HUES64 (cell line): Measurements from ENCODE around the gene COQ8B.

Experiments
- H3K27ac ChIP-seq: 2 replicates; pipeline ENCODE4 v1.7.0; 2013; ENCODE audit warnings: low read depth, low read length, inconsistent platforms
- H3K27me3 ChIP-seq: 2 replicates; pipeline ENCODE4 v1.6.1; 2013; ENCODE audit warnings: mild to moderate bottlenecking, low read length; ENCODE audit not compliant: insufficient read depth
- H3K36me3 ChIP-seq: 2 replicates; pipeline ENCODE4 v1.6.1; 2013; ENCODE audit warnings: mild to moderate bottlenecking, low read length; ENCODE audit not compliant: insufficient read depth
- H3K4me1 ChIP-seq: 2 replicates; pipeline ENCODE4 v1.6.1; 2013; ENCODE audit warnings: mild to moderate bottlenecking, low read length, moderate library complexity; ENCODE audit not compliant: insufficient read depth
- H3K4me3 ChIP-seq: 2 replicates; pipeline ENCODE4 v1.5.1; 2013; ENCODE audit warnings: mild to moderate bottlenecking, low read length, moderate library complexity
- H3K9ac ChIP-seq: 2 replicates; pipeline ENCODE4 v1.6.1; 2013; ENCODE audit warnings: mild to moderate bottlenecking, low read depth, low read length
- H3K9me3 ChIP-seq: 2 replicates; pipeline ENCODE4 v1.6.1; 2013; ENCODE audit warnings: low read depth, low read length; ENCODE audit not compliant: insufficient read depth
- WGBS: fragments of 150-250, 120-280 bp; methylation state at CpG from one replicate; pipeline ENCODE4 v1.1.7; 2013; ENCODE audit warnings: missing lambda C conversion rate; 5-methylcytosine and 5-hydroxymethylcytosine counted together

Gene COQ8B

GRCh38 chr19:40642051-40642706 lies 74.5 kb downstream of the COQ8B start:
- Histone ChIP-seq H3K36me3 (no peaks in the 10 kb centered on the region), H3K27ac (no peak overlapping the region), H3K4me1 (peaks cover 3% of the 10 kb centered on the region; the same call in 1 of the 2 replicates), H3K9me3 (no peaks in the 10 kb centered on the region), H3K27me3 (no peaks in the 10 kb centered on the region), H3K4me3 (no peak overlapping the region), H3K9ac (no peak overlapping the region)
- 95% methylated on average over 18 of the region's 18 CpGs for WGBS
